ENCODE results near the gene TCP11L1.

DNA sequence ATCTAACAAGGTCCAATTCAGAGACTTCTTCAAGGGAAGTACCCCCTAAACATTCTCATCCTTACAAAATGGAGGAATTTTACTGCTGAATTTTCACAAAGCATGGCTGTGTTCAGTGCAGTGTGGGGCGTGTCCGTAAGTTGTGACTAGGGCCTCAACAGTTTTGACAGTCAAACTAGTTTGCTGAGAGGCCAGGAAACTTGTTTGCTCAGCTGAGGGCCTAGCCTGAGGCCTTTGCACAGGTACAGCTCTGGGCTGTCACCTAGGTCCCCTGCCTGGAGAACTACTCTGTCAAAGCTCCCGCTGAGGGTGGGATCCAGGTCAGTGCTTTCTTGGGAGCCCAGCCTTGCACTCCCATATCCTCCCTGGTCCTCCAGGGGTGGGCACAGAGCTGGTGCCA lies 27.9 kb downstream of the TCP11L1 start:
- TF ChIP-seq, protein P1, sequence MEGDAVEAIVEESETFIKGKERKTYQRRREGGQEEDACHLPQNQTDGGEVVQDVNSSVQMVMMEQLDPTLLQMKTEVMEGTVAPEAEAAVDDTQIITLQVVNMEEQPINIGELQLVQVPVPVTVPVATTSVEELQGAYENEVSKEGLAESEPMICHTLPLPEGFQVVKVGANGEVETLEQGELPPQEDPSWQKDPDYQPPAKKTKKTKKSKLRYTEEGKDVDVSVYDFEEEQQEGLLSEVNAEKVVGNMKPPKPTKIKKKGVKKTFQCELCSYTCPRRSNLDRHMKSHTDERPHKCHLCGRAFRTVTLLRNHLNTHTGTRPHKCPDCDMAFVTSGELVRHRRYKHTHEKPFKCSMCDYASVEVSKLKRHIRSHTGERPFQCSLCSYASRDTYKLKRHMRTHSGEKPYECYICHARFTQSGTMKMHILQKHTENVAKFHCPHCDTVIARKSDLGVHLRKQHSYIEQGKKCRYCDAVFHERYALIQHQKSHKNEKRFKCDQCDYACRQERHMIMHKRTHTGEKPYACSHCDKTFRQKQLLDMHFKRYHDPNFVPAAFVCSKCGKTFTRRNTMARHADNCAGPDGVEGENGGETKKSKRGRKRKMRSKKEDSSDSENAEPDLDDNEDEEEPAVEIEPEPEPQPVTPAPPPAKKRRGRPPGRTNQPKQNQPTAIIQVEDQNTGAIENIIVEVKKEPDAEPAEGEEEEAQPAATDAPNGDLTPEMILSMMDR (IDR thresholded peaks at IDR 0.05; ENCODE audit: low read length), result no peak
- no peak for TF ChIP-seq EZH2 (optimal IDR thresholded peaks at IDR 0.05; ENCODE audit: low read depth, low read length)

All from MM.1S (cell line).